Measurements from ENCODE around the gene ZFP82.

DNA sequence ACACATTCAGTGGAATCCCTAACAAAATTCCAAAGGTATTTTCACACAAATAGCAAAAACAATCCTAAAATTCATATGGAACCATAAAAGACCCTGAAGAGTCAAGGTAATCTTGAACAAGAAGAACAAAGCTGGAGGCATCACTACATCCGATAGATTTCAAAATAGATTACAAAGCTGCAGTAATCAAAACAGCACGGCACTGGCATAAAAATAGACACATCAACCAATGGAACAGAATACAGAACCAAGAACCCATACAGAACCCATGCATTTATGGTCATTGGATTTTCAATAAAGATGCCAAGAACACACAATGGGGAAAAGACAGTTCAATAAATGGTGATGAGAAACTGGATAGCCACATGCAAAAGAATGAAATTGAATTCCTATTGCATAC lies 38.4 kb upstream of the ZFP82 start:
- TF ChIP-seq SP1 (IDR thresholded peaks at IDR 0.05) (no peak), ZNF384 (IDR thresholded peaks at IDR 0.05) (no peak), FOXM1 (IDR thresholded peaks at IDR 0.05; ENCODE audit: borderline replicate concordance) (no peak), HDGF (IDR thresholded peaks at IDR 0.05; ENCODE audit: borderline replicate concordance) (no peak), ARNT (IDR thresholded peaks at IDR 0.05) (no peak), ELF4 (IDR thresholded peaks at IDR 0.05) (no peak), SUZ12 (IDR thresholded peaks at IDR 0.05) (no peak)
